ENCODE results near the gene STIMATE. TPM values are rescaled to one million over a fixed set of nuclear protein-coding genes. Genes with fewer than 3 reads are reported as not detected.

STIMATE gene
- total RNA-seq, 2 experiments from 2014 or later = 43.3 to 47.8 TPM

GRCh38 chr3:52874160-52874701 is 23.1 kb downstream of the STIMATE start:
- H3K4me3 Mint-ChIP-seq = no peak overlapping the region

GRCh38 chr3:52873433-52874159 is 23.8 kb downstream of the STIMATE start:
- Mint-ChIP-seq H3K36me3 (peaks cover 7% of the 10 kb centered on the region), H3K4me3 (no peak overlapping the region), H3K27me3 (no peaks in the 10 kb centered on the region), H3K9me3 (ENCODE audit: low read depth) (no peaks in the 10 kb centered on the region), H3K4me1 (peaks cover 34% of the 10 kb centered on the region), H3K27ac (no peak overlapping the region)
- CTCF ChIA-PET = interaction anchor here (0.7 kb wide), 1 partner anchor 61 kb away, joined by 3 read pairs; no protein-coding TSS in a partner anchor
- DNase-seq (no peak), ATAC-seq (no peak)

More at GRCh38 chr3:52874160-52874701, 23.1 kb downstream of the STIMATE start:
- Mint-ChIP-seq H3K27ac (no peak overlapping the region), H3K4me1 (peaks cover 34% of the 10 kb centered on the region), H3K9me3 (ENCODE audit: low read depth) (no peaks in the 10 kb centered on the region), H3K36me3 (peaks cover 7% of the 10 kb centered on the region), H3K27me3 (no peaks in the 10 kb centered on the region)
- ATAC-seq = no peak
- no peak for DNase-seq
- CTCF ChIA-PET = no interaction called here

- H3K27me3 Mint-ChIP-seq = no peaks in the 10 kb centered on the region
- H3K36me3 Mint-ChIP-seq = peaks cover 8% of the 10 kb centered on the region
- ATAC-seq (no peak), DNase-seq (no peak)
- CTCF ChIA-PET = no interaction called here
- no peaks in the 10 kb centered on the region for H3K9me3 Mint-ChIP-seq (ENCODE audit: low read depth)
- no peak overlapping the region for H3K27ac Mint-ChIP-seq
- H3K4me3 Mint-ChIP-seq = no peak overlapping the region
- H3K4me1 Mint-ChIP-seq = peaks cover 34% of the 10 kb centered on the region
Observed at GRCh38 chr3:52872245-52872644, 25.1 kb downstream of the STIMATE start.

GRCh38 chr3:52871761-52872160 is 25.6 kb downstream of the STIMATE start:
- no peaks in the 10 kb centered on the region for H3K9me3 Mint-ChIP-seq (ENCODE audit: low read depth)
- H3K27me3 Mint-ChIP-seq = no peaks in the 10 kb centered on the region
- peaks cover 34% of the 10 kb centered on the region for H3K4me1 Mint-ChIP-seq
- H3K36me3 Mint-ChIP-seq = peaks cover 8% of the 10 kb centered on the region
- DNase-seq = no peak
- CTCF ChIA-PET = no interaction called here
- H3K27ac Mint-ChIP-seq = no peak overlapping the region
- no peak for ATAC-seq
- no peak overlapping the region for H3K4me3 Mint-ChIP-seq

- no peak overlapping the region for H3K4me3 Mint-ChIP-seq
- H3K27ac Mint-ChIP-seq = no peak overlapping the region
- ATAC-seq = no peak
- CTCF ChIA-PET = no interaction called here
- H3K9me3 Mint-ChIP-seq (ENCODE audit: low read depth) = peaks cover 8% of the 10 kb centered on the region
- DNase-seq = no peak
- peaks cover 24% of the 10 kb centered on the region for H3K4me1 Mint-ChIP-seq
- H3K36me3 Mint-ChIP-seq = peaks cover 20% of the 10 kb centered on the region
- H3K27me3 Mint-ChIP-seq = no peaks in the 10 kb centered on the region
Observed at GRCh38 chr3:52870471-52870870, 26.9 kb downstream of the STIMATE start.

- Mint-ChIP-seq H3K27ac (no peak overlapping the region), H3K4me3 (no peak overlapping the region), H3K9me3 (ENCODE audit: low read depth) (peaks cover 13% of the 10 kb centered on the region), H3K36me3 (peaks cover 44% of the 10 kb centered on the region), H3K27me3 (no peaks in the 10 kb centered on the region), H3K4me1 (peaks cover 3% of the 10 kb centered on the region)
- DNase-seq (no peak), ATAC-seq (no peak)
- CTCF ChIA-PET = no interaction called here
Observed at GRCh38 chr3:52866427-52866826, 30.9 kb downstream of the STIMATE start.

GRCh38 chr3:52865994-52866393 is 31.4 kb downstream of the STIMATE start:
- ATAC-seq (no peak), DNase-seq (no peak)
- Mint-ChIP-seq H3K4me1 (peaks cover 3% of the 10 kb centered on the region), H3K27me3 (no peaks in the 10 kb centered on the region), H3K4me3 (no peak overlapping the region), H3K36me3 (peaks cover 44% of the 10 kb centered on the region), H3K9me3 (ENCODE audit: low read depth) (peaks cover 13% of the 10 kb centered on the region), H3K27ac (no peak overlapping the region)
- CTCF ChIA-PET = no interaction called here

- Mint-ChIP-seq H3K36me3 (peaks cover 23% of the 10 kb centered on the region), H3K4me1 (no peaks in the 10 kb centered on the region), H3K27me3 (no peaks in the 10 kb centered on the region), H3K27ac (no peak overlapping the region), H3K4me3 (no peak overlapping the region), H3K9me3 (ENCODE audit: low read depth) (peaks cover 5% of the 10 kb centered on the region)
- CTCF ChIA-PET = no interaction called here
- DNase-seq (no peak), ATAC-seq (no peak)
Observed at GRCh38 chr3:52860424-52860768, 37.0 kb downstream of the STIMATE start.

GRCh38 chr3:52859686-52860423 is 37.5 kb downstream of the STIMATE start:
- DNase-seq = no peak
- Mint-ChIP-seq H3K9me3 (ENCODE audit: low read depth) (peaks cover 2% of the 10 kb centered on the region), H3K4me3 (no peak overlapping the region), H3K27me3 (no peaks in the 10 kb centered on the region), H3K27ac (no peak overlapping the region), H3K36me3 (peaks cover 19% of the 10 kb centered on the region), H3K4me1 (no peaks in the 10 kb centered on the region)
- ATAC-seq = no peak
- CTCF ChIA-PET = no interaction called here

GRCh38 chr3:52857864-52858263 is 39.5 kb downstream of the STIMATE start:
- DNase-seq (no peak), ATAC-seq (no peak)
- H3K27ac Mint-ChIP-seq = no peak overlapping the region
- H3K36me3 Mint-ChIP-seq = peaks cover 3% of the 10 kb centered on the region
- no peaks in the 10 kb centered on the region for H3K27me3 Mint-ChIP-seq
- H3K4me1 Mint-ChIP-seq = no peaks in the 10 kb centered on the region
- peaks cover 2% of the 10 kb centered on the region for H3K9me3 Mint-ChIP-seq (ENCODE audit: low read depth)
- H3K4me3 Mint-ChIP-seq = no peak overlapping the region
- CTCF ChIA-PET = no interaction called here

- Mint-ChIP-seq H3K4me3 (no peak overlapping the region), H3K9me3 (ENCODE audit: low read depth) (no peaks in the 10 kb centered on the region), H3K27me3 (no peaks in the 10 kb centered on the region), H3K4me1 (no peaks in the 10 kb centered on the region), H3K27ac (no peak overlapping the region), H3K36me3 (no peaks in the 10 kb centered on the region)
- ATAC-seq = no peak
- CTCF ChIA-PET = no interaction called here
- no peak for DNase-seq
Observed at GRCh38 chr3:52857133-52857532, 40.2 kb downstream of the STIMATE start.

GRCh38 chr3:52856666-52857065 is 40.7 kb downstream of the STIMATE start:
- no peaks in the 10 kb centered on the region for H3K9me3 Mint-ChIP-seq (ENCODE audit: low read depth)
- no peak overlapping the region for H3K27ac Mint-ChIP-seq
- H3K4me3 Mint-ChIP-seq = no peak overlapping the region
- no peaks in the 10 kb centered on the region for H3K4me1 Mint-ChIP-seq
- CTCF ChIA-PET = no interaction called here
- DNase-seq (no peak), ATAC-seq (no peak)
- H3K27me3 Mint-ChIP-seq = no peaks in the 10 kb centered on the region
- H3K36me3 Mint-ChIP-seq = no peaks in the 10 kb centered on the region

GRCh38 chr3:52854013-52854412 is 43.3 kb downstream of the STIMATE start:
- H3K4me3 Mint-ChIP-seq = no peak overlapping the region
- no peak overlapping the region for H3K27ac Mint-ChIP-seq
- ATAC-seq = no peak
- H3K4me1 Mint-ChIP-seq = no peaks in the 10 kb centered on the region
- no peaks in the 10 kb centered on the region for H3K9me3 Mint-ChIP-seq (ENCODE audit: low read depth)
- CTCF ChIA-PET = interaction anchor here (0.9 to 1.4 kb wide), 2 partner anchors 13 to 15 kb away, joined by 3 to 4 read pairs; no protein-coding TSS in a partner anchor
- no peak for DNase-seq
- H3K36me3 Mint-ChIP-seq = no peaks in the 10 kb centered on the region
- H3K27me3 Mint-ChIP-seq = no peaks in the 10 kb centered on the region

GRCh38 chr3:52852419-52852818 is 44.9 kb downstream of the STIMATE start:
- ATAC-seq = no peak
- H3K27ac Mint-ChIP-seq = no peak overlapping the region
- CTCF ChIA-PET = no interaction called here
- no peaks in the 10 kb centered on the region for H3K36me3 Mint-ChIP-seq
- no peaks in the 10 kb centered on the region for H3K4me1 Mint-ChIP-seq
- H3K4me3 Mint-ChIP-seq = no peak overlapping the region
- no peaks in the 10 kb centered on the region for H3K27me3 Mint-ChIP-seq
- H3K9me3 Mint-ChIP-seq (ENCODE audit: low read depth) = no peaks in the 10 kb centered on the region
- DNase-seq = no peak

Data from activated CD8-positive, alpha-beta memory T cell treated with anti-CD3 and anti-CD28 coated beads, Interleukin-2, amount 10 ng/mL, durations not matched to agents 7 days and 5 days (primary cell).